SK-N-SH treated with all-trans-retinoic acid at 6 μM for 48 hours (cell line): Measurements from ENCODE around the gene PYDC1.

ENCODE experiments used
- ATAC-seq: fragments of 200-7000 bp; cut with Tn5 transposase; 3 replicates; pipeline ENCODE4 v1.9.1; 2020; ENCODE audit warnings: mild to moderate bottlenecking, moderate library complexity
- ARNTL ChIP-seq: fragments of 450-650 bp; formaldehyde crosslinking; IDR thresholded peaks from 2 replicates; pipeline ENCODE4 v1.5.0; 2020; ENCODE audit warnings: low read depth, mild to moderate bottlenecking, moderate library complexity, borderline replicate concordance
- BACH2 ChIP-seq: fragments of 250-450 bp; sonication (Bioruptor Pico); IDR thresholded peaks from 2 replicates; pipeline ENCODE4 v1.9.0; 2021; ENCODE audit warnings: mild to moderate bottlenecking, borderline replicate concordance
- CREB5 ChIP-seq: fragments of 250-450 bp; sonication (Bioruptor Pico); IDR thresholded peaks from 2 replicates; pipeline ENCODE4 v1.5.1; 2020; ENCODE audit warnings: low read depth, mild to moderate bottlenecking, moderate library complexity
- CSDC2 ChIP-seq: fragments of 250-450 bp; sonication (Bioruptor Pico); IDR thresholded peaks from 2 replicates; pipeline ENCODE4 v1.5.0; 2020; ENCODE audit warnings: mild to moderate bottlenecking, moderate library complexity
- CSRNP3 ChIP-seq: fragments of 250-450 bp; sonication (Bioruptor Pico); IDR thresholded peaks from 2 replicates; pipeline ENCODE4 v1.5.1; 2021; ENCODE audit warnings: mild to moderate bottlenecking, moderate library complexity
- ESRRG ChIP-seq: fragments of 250-450 bp; sonication (Bioruptor Pico); IDR thresholded peaks from 2 replicates; pipeline ENCODE4 v1.6.1; 2021; ENCODE audit warnings: mild to moderate bottlenecking
- GLIS3 ChIP-seq: fragments of 250-450 bp; sonication (Bioruptor Pico); IDR thresholded peaks from 2 replicates; pipeline ENCODE4 v1.5.0; 2020; ENCODE audit warnings: mild to moderate bottlenecking, moderate library complexity
- OSR1 ChIP-seq: fragments of 250-450 bp; sonication (Bioruptor Pico); IDR thresholded peaks from 2 replicates; pipeline ENCODE4 v1.8.0; 2022; ENCODE audit warnings: moderate library complexity, mild to moderate bottlenecking, inconsistent platforms
- PATZ1 ChIP-seq: fragments of 250-450 bp; sonication (Bioruptor Pico); IDR thresholded peaks from 2 replicates; pipeline ENCODE4 v1.8.0; 2020; ENCODE audit warnings: mild to moderate bottlenecking, moderate library complexity, borderline replicate concordance
- POU6F1 ChIP-seq: fragments of 250-450 bp; sonication (Bioruptor Pico); IDR thresholded peaks from 2 replicates; pipeline ENCODE4 v1.8.0; 2021; ENCODE audit warnings: low read depth, mild to moderate bottlenecking, moderate library complexity, borderline replicate concordance
- PPARA ChIP-seq: fragments of 250-450 bp; sonication (Bioruptor Pico); IDR thresholded peaks from 2 replicates; pipeline ENCODE4 v1.5.0; 2020; ENCODE audit warnings: mild to moderate bottlenecking, borderline replicate concordance
- SNAI2 ChIP-seq: fragments of 250-450 bp; sonication (Bioruptor Pico); IDR thresholded peaks from 2 replicates; pipeline ENCODE4 v1.5.0; 2020; ENCODE audit warnings: mild to moderate bottlenecking, moderate library complexity
- TCF4 ChIP-seq: fragments of 250-450 bp; sonication (Bioruptor Pico); IDR thresholded peaks from 2 replicates; pipeline ENCODE4 v1.8.0; 2021; ENCODE audit warnings: mild to moderate bottlenecking, moderate library complexity, borderline replicate concordance
- TOX ChIP-seq: fragments of 250-450 bp; sonication (Bioruptor Pico); IDR thresholded peaks from 2 replicates; pipeline ENCODE4 v1.8.0; 2021; ENCODE audit warnings: mild to moderate bottlenecking, moderate library complexity, borderline replicate concordance
- ZC3H10 ChIP-seq: fragments of 250-450 bp; sonication (Bioruptor Pico); IDR thresholded peaks from 2 replicates; pipeline ENCODE4 v1.5.1; 2021; ENCODE audit warnings: mild to moderate bottlenecking, moderate library complexity
- ZFP3 ChIP-seq: fragments of 250-450 bp; sonication (Bioruptor Pico); IDR thresholded peaks from 2 replicates; pipeline ENCODE4 v1.5.0; 2020; ENCODE audit warnings: mild to moderate bottlenecking, moderate library complexity
- ZFP30 ChIP-seq: fragments of 450-650 bp; formaldehyde crosslinking; IDR thresholded peaks from 2 replicates; pipeline ENCODE4 v1.5.0; 2022; ENCODE audit warnings: mild to moderate bottlenecking, moderate library complexity
- ZNF565 ChIP-seq: fragments of 450-650 bp; formaldehyde crosslinking; conservative IDR thresholded peaks from 2 replicates; pipeline ENCODE4 v1.5.0; 2020; ENCODE audit warnings: low read depth, mild to moderate bottlenecking, moderate library complexity
- ZNF70 ChIP-seq: fragments of 450-650 bp; formaldehyde crosslinking; IDR thresholded peaks from 2 replicates; pipeline ENCODE4 v1.5.0; 2020; ENCODE audit warnings: mild to moderate bottlenecking, moderate library complexity

The PYDC1 gene

GRCh38 chr16:31179747-31180459, 37.0 kb downstream of the PYDC1 start, which contains the start of gene FUS:
Gene FUS, plus strand, starts transcription at chr16:31180139. Its CDS starts 76 bp downstream, at chr16:31180215.
- TF ChIP-seq POU6F1 (CRISPR knock-in tag) (peak; percentile 34; the same call in 1 of the 2 replicates), GLIS3 (CRISPR knock-in tag) (no peak; the same call in 1 of the 2 replicates), ZFP3 (CRISPR knock-in tag) (0 out of 2 replicates have a peak, but pooled peaks have one; percentile 21), PPARA (no peak), ZNF70 (peak; percentile 37; the same call in 1 of the 2 replicates), OSR1 (CRISPR knock-in tag) (no peak)
- ATAC-seq = peak; percentile 74

- no peak for TF ChIP-seq ZFP3 (CRISPR knock-in tag)
- TF ChIP-seq PATZ1 (CRISPR knock-in tag) = peak; percentile 16; the same call in 1 of the 2 replicates
- ATAC-seq = peak; percentile 2
Measured at GRCh38 chr16:31179219-31179746, 37.7 kb downstream of the PYDC1 start.

- TF ChIP-seq OSR1 (CRISPR knock-in tag) = no peak
- TF ChIP-seq ESRRG (CRISPR knock-in tag) = no peak
- TF ChIP-seq BACH2 (CRISPR knock-in tag) = no peak
- no peak for TF ChIP-seq POU6F1 (CRISPR knock-in tag)
- no peak for TF ChIP-seq ARNTL
- no peak for TF ChIP-seq GLIS3 (CRISPR knock-in tag)
- no peak for TF ChIP-seq SNAI2
- no peak for TF ChIP-seq CREB5 (CRISPR knock-in tag)
- no peak for ATAC-seq
Measured at GRCh38 chr16:31177136-31177535, 39.8 kb downstream of the PYDC1 start.

GRCh38 chr16:31170048-31170447, 46.9 kb downstream of the PYDC1 start:
- ATAC-seq = peak; percentile 58; the same call in 1 of the 3 replicates

GRCh38 chr16:31168848-31169247, 48.1 kb downstream of the PYDC1 start:
- TF ChIP-seq OSR1 (CRISPR knock-in tag) (no peak), BACH2 (CRISPR knock-in tag) (no peak), GLIS3 (CRISPR knock-in tag) (no peak), SNAI2 (no peak), ZNF565 (CRISPR knock-in tag) (no peak), PATZ1 (CRISPR knock-in tag) (no peak), CSDC2 (no peak), TOX (no peak), ZNF70 (no peak), ARNTL (no peak), ZFP30 (no peak), TCF4 (no peak), CREB5 (CRISPR knock-in tag) (no peak), CSRNP3 (CRISPR knock-in tag) (no peak), ZC3H10 (CRISPR knock-in tag) (no peak), PPARA (no peak)

More at GRCh38 chr16:31168848-31169247, 48.1 kb downstream of the PYDC1 start:
- ATAC-seq = no peak
